ENCODE results near the gene IGSF9.

IGSF9 gene

GRCh38 chr1:159884296-159884695 is 61.1 kb downstream of the IGSF9 start:
- peaks cover 54% of the 10 kb centered on the region for H3K4me1 ChIP-seq (ENCODE audit: low read length)

GRCh38 chr1:159883134-159883533 is 62.3 kb downstream of the IGSF9 start:
- Histone ChIP-seq H3K4me1 (ENCODE audit: low read length) (peaks cover 45% of the 10 kb centered on the region), H3K36me3 (replicated peaks; ENCODE audit: insufficient read depth, low read length) (no peaks in the 10 kb centered on the region), H3K9me3 (replicated peaks; ENCODE audit: insufficient read depth, low read length) (no peaks in the 10 kb centered on the region), H3K4me2 (ENCODE audit: low read depth, low read length) (no peak overlapping the region), H3K79me2 (ENCODE audit: low read length) (no peaks in the 10 kb centered on the region), H3K4me3 (ENCODE audit: low read length) (no peak overlapping the region), H2AFZ (ENCODE audit: low read length) (no peak overlapping the region), H3K9ac (ENCODE audit: low read length) (no peak overlapping the region), H3K27me3 (replicated peaks; ENCODE audit: insufficient read depth, low read length) (no peaks in the 10 kb centered on the region), H4K20me1 (ENCODE audit: insufficient read depth, low read length) (no peaks in the 10 kb centered on the region), H3F3A (ENCODE audit: insufficient read depth, low read length) (peaks cover 22% of the 10 kb centered on the region), H3K9me2 (replicated peaks; ENCODE audit: insufficient read depth, low read length) (no peaks in the 10 kb centered on the region), H3K27ac (ENCODE audit: low read length) (no peak overlapping the region)
- no peak for DNase-seq
- TF ChIP-seq EZH2 (optimal IDR thresholded peaks at IDR 0.05; ENCODE audit: low read depth, low read length) (no peak), CTCF (IDR thresholded peaks at IDR 0.05; ENCODE audit: low read length) (no peak), EZH2phosphoT487 (IDR thresholded peaks at IDR 0.05; ENCODE audit: low read length) (no peak)

More at GRCh38 chr1:159884296-159884695, 61.1 kb downstream of the IGSF9 start:
- Histone ChIP-seq H3K9me3 (replicated peaks; ENCODE audit: insufficient read depth, low read length) (no peaks in the 10 kb centered on the region), H3K9me2 (replicated peaks; ENCODE audit: insufficient read depth, low read length) (no peaks in the 10 kb centered on the region), H3K4me3 (ENCODE audit: low read length) (no peak overlapping the region), H3K36me3 (replicated peaks; ENCODE audit: insufficient read depth, low read length) (no peaks in the 10 kb centered on the region), H4K20me1 (ENCODE audit: insufficient read depth, low read length) (no peaks in the 10 kb centered on the region), H3K9ac (ENCODE audit: low read length) (no peak overlapping the region), H3K27me3 (replicated peaks; ENCODE audit: insufficient read depth, low read length) (no peaks in the 10 kb centered on the region), H3K79me2 (ENCODE audit: low read length) (no peaks in the 10 kb centered on the region), H3K27ac (ENCODE audit: low read length) (no peak overlapping the region), H3K4me2 (ENCODE audit: low read depth, low read length) (no peak overlapping the region), H2AFZ (ENCODE audit: low read length) (no peak overlapping the region), H3F3A (ENCODE audit: insufficient read depth, low read length) (peaks cover 22% of the 10 kb centered on the region)
- TF ChIP-seq EZH2phosphoT487 (IDR thresholded peaks at IDR 0.05; ENCODE audit: low read length) = no peak
- no peak for TF ChIP-seq EZH2 (optimal IDR thresholded peaks at IDR 0.05; ENCODE audit: low read depth, low read length)
- no peak for TF ChIP-seq CTCF (IDR thresholded peaks at IDR 0.05; ENCODE audit: low read length)
- no peak for DNase-seq

GRCh38 chr1:159882527-159882862 is 62.9 kb downstream of the IGSF9 start:
- no peaks in the 10 kb centered on the region for H3K79me2 ChIP-seq (ENCODE audit: low read length)
- H4K20me1 ChIP-seq (ENCODE audit: insufficient read depth, low read length) = no peaks in the 10 kb centered on the region
- no peak overlapping the region for H3K9ac ChIP-seq (ENCODE audit: low read length)
- no peak overlapping the region for H3K4me2 ChIP-seq (ENCODE audit: low read depth, low read length)
- H3F3A ChIP-seq (ENCODE audit: insufficient read depth, low read length) = peaks cover 22% of the 10 kb centered on the region
- H3K4me1 ChIP-seq (ENCODE audit: low read length) = peaks cover 39% of the 10 kb centered on the region
- no peak for DNase-seq
- H3K27ac ChIP-seq (ENCODE audit: low read length) = no peak overlapping the region
- no peaks in the 10 kb centered on the region for H3K36me3 ChIP-seq (replicated peaks; ENCODE audit: insufficient read depth, low read length)
- H3K4me3 ChIP-seq (ENCODE audit: low read length) = no peak overlapping the region
- no peaks in the 10 kb centered on the region for H3K9me3 ChIP-seq (replicated peaks; ENCODE audit: insufficient read depth, low read length)
- TF ChIP-seq EZH2phosphoT487 (IDR thresholded peaks at IDR 0.05; ENCODE audit: low read length) (no peak), CTCF (IDR thresholded peaks at IDR 0.05; ENCODE audit: low read length) (no peak), EZH2 (optimal IDR thresholded peaks at IDR 0.05; ENCODE audit: low read depth, low read length) (no peak)
- no peaks in the 10 kb centered on the region for H3K9me2 ChIP-seq (replicated peaks; ENCODE audit: insufficient read depth, low read length)
- no peak overlapping the region for H2AFZ ChIP-seq (ENCODE audit: low read length)
- H3K27me3 ChIP-seq (replicated peaks; ENCODE audit: insufficient read depth, low read length) = no peaks in the 10 kb centered on the region

Data from MM.1S (cell line).